ENCODE measurements around the gene KLHDC7B.

GRCh38 chr22:50529416-50529896, 16.2 kb upstream of the KLHDC7B start:
- TF ChIP-seq CTCF (IDR thresholded peaks at IDR 0.05) (no peak), POLR2A (IDR thresholded peaks at IDR 0.05) (no peak)
